MM.1S (cell line): ENCODE data around the gene WWTR1.
A peak's percentile ranks its signal among the peaks of the same experiment; 100 is the strongest.

ENCODE experiments used
- DNase-seq: peaks from one replicate; pipeline ENCODE4 v3.0.0-alpha.2; 2015
- H2AFZ ChIP-seq: fragments of 300-600 bp; sonication (generic); 2 replicates; pipeline ENCODE4 v1.6.0; 2016; ENCODE audit warnings: antibody characterized with exemption, low read length
- H3F3A ChIP-seq: fragments of 300-600 bp; sonication (generic); 2 replicates; pipeline ENCODE4 v1.6.1; 2016; ENCODE audit warnings: mild to moderate bottlenecking, antibody characterized with exemption, low read length, moderate library complexity, mixed read lengths; ENCODE audit not compliant: insufficient read depth
- H3K27ac ChIP-seq: fragments of 300-600 bp; sonication (generic); 2 replicates; pipeline ENCODE4 v1.5.1; 2016; ENCODE audit warnings: mild to moderate bottlenecking, low read length
- H3K27me3 ChIP-seq: fragments of 300-600 bp; sonication (generic); replicated peaks from 2 replicates; pipeline ENCODE4 v1.6.0; 2016; ENCODE audit warnings: low read length; ENCODE audit not compliant: insufficient read depth
- H3K36me3 ChIP-seq: fragments of 300-600 bp; sonication (generic); replicated peaks from 2 replicates; pipeline ENCODE4 v1.6.1; 2016; ENCODE audit warnings: mild to moderate bottlenecking, low read length, mixed read lengths; ENCODE audit not compliant: insufficient read depth
- H3K4me1 ChIP-seq: fragments of 300-600 bp; sonication (generic); 2 replicates; pipeline ENCODE4 v1.6.1; 2016; ENCODE audit warnings: low read length, mixed read lengths
- H3K4me2 ChIP-seq: fragments of 300-600 bp; sonication (generic); 2 replicates; pipeline ENCODE4 v1.6.0; 2016; ENCODE audit warnings: low read depth, low read length
- H3K4me3 ChIP-seq: fragments of 300-600 bp; sonication (generic); 2 replicates; pipeline ENCODE4 v1.5.1; 2016; ENCODE audit warnings: low read length, mixed read lengths
- H3K79me2 ChIP-seq: fragments of 300-600 bp; sonication (generic); 2 replicates; pipeline ENCODE4 v1.6.1; 2016; ENCODE audit warnings: mixed run types, low read length, mixed read lengths
- H3K9ac ChIP-seq: fragments of 300-600 bp; sonication (generic); 2 replicates; pipeline ENCODE4 v1.6.1; 2016; ENCODE audit warnings: low read length, mixed read lengths
- H3K9me2 ChIP-seq: fragments of 300-600 bp; sonication (generic); replicated peaks from 2 replicates; pipeline ENCODE4 v1.6.1; 2016; ENCODE audit warnings: mild to moderate bottlenecking, low read length, mixed read lengths; ENCODE audit not compliant: insufficient read depth
- H3K9me3 ChIP-seq: fragments of 300-600 bp; sonication (generic); replicated peaks from 2 replicates; pipeline ENCODE4 v1.6.1; 2016; ENCODE audit warnings: mild to moderate bottlenecking, low read length, mixed read lengths; ENCODE audit not compliant: insufficient read depth
- H4K20me1 ChIP-seq: fragments of 300-600 bp; sonication (generic); 2 replicates; pipeline ENCODE4 v1.6.1; 2016; ENCODE audit warnings: mild to moderate bottlenecking, low read length, moderate library complexity, mixed read lengths; ENCODE audit not compliant: insufficient read depth
- CTCF ChIP-seq: fragments of 300-600 bp; sonication (generic); IDR thresholded peaks from 2 replicates; pipeline ENCODE4 v1.5.1; 2016; ENCODE audit warnings: antibody characterized with exemption, low read length, mixed read lengths
- EZH2 ChIP-seq: fragments of 300-600 bp; sonication (generic); optimal IDR thresholded peaks from 2 replicates; pipeline ENCODE3; 2017; ENCODE audit warnings: low read depth, mild to moderate bottlenecking, antibody characterized with exemption, low read length, mixed read lengths
- EZH2phosphoT487 ChIP-seq: fragments of 300-600 bp; sonication (generic); IDR thresholded peaks from 2 replicates; pipeline ENCODE4 v1.6.1; 2018; ENCODE audit warnings: antibody characterized with exemption, low read length

Gene WWTR1

DNA sequence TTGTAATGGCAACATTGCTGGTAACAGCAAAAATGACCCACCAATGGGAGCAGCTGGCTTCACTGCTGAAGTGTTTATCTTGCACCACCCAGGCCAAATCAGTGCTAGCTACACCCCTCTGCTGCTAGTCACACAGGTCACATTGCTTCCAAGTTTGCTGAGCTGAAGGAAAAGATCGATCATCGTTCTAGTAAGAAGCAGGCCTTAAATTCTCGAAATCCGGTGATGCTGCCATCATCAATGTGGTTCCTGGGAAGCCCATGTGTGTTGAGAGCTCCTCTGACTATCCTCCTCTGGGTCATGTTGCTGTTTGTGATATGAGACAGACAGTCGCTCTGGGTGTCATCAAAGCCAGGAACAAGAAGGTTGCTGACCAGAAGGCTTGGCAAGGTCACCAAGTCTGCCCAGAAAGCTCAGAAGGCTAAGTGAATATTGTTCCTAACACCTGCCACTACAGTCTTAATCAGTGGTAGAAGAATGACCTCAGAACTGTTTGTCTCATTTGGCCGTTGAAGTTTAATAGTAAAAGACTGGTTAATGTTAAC, 162.2 kb downstream of the WWTR1 start:
- Histone ChIP-seq H3K4me2 (no peak overlapping the region), H3K9ac (no peak overlapping the region), H3K9me3 (no peaks in the 10 kb centered on the region), H3F3A (no peaks in the 10 kb centered on the region), H3K79me2 (no peaks in the 10 kb centered on the region), H3K4me3 (no peak overlapping the region), H3K27ac (no peak overlapping the region), H3K4me1 (no peaks in the 10 kb centered on the region), H3K27me3 (no peaks in the 10 kb centered on the region), H3K36me3 (no peaks in the 10 kb centered on the region), H4K20me1 (no peaks in the 10 kb centered on the region), H2AFZ (no peak overlapping the region), H3K9me2 (no peaks in the 10 kb centered on the region)
- no peak for TF ChIP-seq EZH2phosphoT487
- TF ChIP-seq EZH2: no peak
- TF ChIP-seq CTCF: no peak
- DNase-seq: no peak

- DNase-seq: no peak
- Histone ChIP-seq H3K9me2 (no peaks in the 10 kb centered on the region), H2AFZ (no peak overlapping the region), H3K9me3 (no peaks in the 10 kb centered on the region), H3K27me3 (no peaks in the 10 kb centered on the region), H3K4me2 (no peak overlapping the region), H3K4me3 (no peak overlapping the region), H3K79me2 (no peaks in the 10 kb centered on the region), H3K9ac (no peak overlapping the region), H4K20me1 (no peaks in the 10 kb centered on the region), H3K4me1 (no peaks in the 10 kb centered on the region), H3K36me3 (no peaks in the 10 kb centered on the region), H3K27ac (no peak overlapping the region), H3F3A (no peaks in the 10 kb centered on the region)
- no peak for TF ChIP-seq CTCF
- no peak for TF ChIP-seq EZH2
- TF ChIP-seq EZH2phosphoT487: no peak
Measured at GRCh38 chr3:149494759-149495580, 162.9 kb downstream of the WWTR1 start.

- Histone ChIP-seq H3K79me2 (no peaks in the 10 kb centered on the region), H3K4me3 (no peak overlapping the region), H3K4me2 (no peak overlapping the region), H3K9me3 (no peaks in the 10 kb centered on the region), H3K9ac (no peak overlapping the region), H3K27me3 (no peaks in the 10 kb centered on the region), H4K20me1 (no peaks in the 10 kb centered on the region), H3F3A (no peaks in the 10 kb centered on the region), H2AFZ (no peak overlapping the region), H3K27ac (no peak overlapping the region), H3K9me2 (no peaks in the 10 kb centered on the region), H3K36me3 (no peaks in the 10 kb centered on the region), H3K4me1 (no peaks in the 10 kb centered on the region)
- TF ChIP-seq CTCF (peak; percentile 86), EZH2 (no peak), EZH2phosphoT487 (no peak)
- peak; percentile 21 for DNase-seq
Measured at GRCh38 chr3:149494022-149494758, 163.6 kb downstream of the WWTR1 start.
